Measurements from ENCODE around the gene RABGAP1.

DNA sequence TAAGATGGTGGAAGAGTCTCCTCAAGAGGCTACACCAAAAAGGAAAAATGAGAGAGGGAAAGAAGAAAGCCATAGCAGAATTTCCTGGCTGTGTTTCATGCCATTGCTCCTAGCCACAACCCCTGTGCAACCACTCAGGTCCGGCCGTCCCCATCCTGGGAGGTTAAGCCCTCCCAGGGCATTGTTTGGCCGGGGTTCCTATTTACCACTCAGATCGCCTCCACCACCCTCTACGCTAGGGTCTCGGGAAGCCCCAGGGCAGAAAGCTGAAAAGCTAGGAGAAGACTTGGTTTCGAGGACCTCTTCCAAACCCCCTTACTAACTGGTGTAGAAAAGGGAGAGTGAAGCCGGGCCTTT lies 36.4 kb upstream of the RABGAP1 start:
- TF ChIP-seq RCOR1 (IDR thresholded peaks at IDR 0.05; ENCODE audit: low read length) (no peak), SIN3A (IDR thresholded peaks at IDR 0.05; ENCODE audit: borderline replicate concordance, low read depth, low read length) (0 out of 2 replicates have a peak, but pooled peaks have one; percentile 48)
